ENCODE measurements around the gene GADL1.

GRCh38 chr3:30873671-30874070, 20.8 kb downstream of the GADL1 start:
- TF ChIP-seq EZH2 (IDR thresholded peaks at IDR 0.05), result no peak
- TF ChIP-seq POLR2AphosphoS5 (IDR thresholded peaks at IDR 0.05; ENCODE audit: borderline replicate concordance, low read depth, low read length), result no peak
